Measurements from ENCODE around the gene LIF. TPM values are rescaled to one million over a fixed set of nuclear protein-coding genes. Genes with fewer than 3 reads are reported as not detected.

The LIF gene
- total and polyA plus RNA-seq, 9 donors = 0.35 to 8.3 (median 1.9) TPM

- Histone ChIP-seq H3K4me1 (ENCODE audit: insufficient read depth) (no peaks in the 10 kb centered on the region), H3K27me3 (no peaks in the 10 kb centered on the region), H3K36me3 (no peaks in the 10 kb centered on the region), H3K9me3 (no peaks in the 10 kb centered on the region), H3K27ac (no peak overlapping the region), H3K4me3 (no peak overlapping the region)
- TF ChIP-seq POLR2A (IDR thresholded peaks at IDR 0.05) = no peak
- TF ChIP-seq, protein P1, sequence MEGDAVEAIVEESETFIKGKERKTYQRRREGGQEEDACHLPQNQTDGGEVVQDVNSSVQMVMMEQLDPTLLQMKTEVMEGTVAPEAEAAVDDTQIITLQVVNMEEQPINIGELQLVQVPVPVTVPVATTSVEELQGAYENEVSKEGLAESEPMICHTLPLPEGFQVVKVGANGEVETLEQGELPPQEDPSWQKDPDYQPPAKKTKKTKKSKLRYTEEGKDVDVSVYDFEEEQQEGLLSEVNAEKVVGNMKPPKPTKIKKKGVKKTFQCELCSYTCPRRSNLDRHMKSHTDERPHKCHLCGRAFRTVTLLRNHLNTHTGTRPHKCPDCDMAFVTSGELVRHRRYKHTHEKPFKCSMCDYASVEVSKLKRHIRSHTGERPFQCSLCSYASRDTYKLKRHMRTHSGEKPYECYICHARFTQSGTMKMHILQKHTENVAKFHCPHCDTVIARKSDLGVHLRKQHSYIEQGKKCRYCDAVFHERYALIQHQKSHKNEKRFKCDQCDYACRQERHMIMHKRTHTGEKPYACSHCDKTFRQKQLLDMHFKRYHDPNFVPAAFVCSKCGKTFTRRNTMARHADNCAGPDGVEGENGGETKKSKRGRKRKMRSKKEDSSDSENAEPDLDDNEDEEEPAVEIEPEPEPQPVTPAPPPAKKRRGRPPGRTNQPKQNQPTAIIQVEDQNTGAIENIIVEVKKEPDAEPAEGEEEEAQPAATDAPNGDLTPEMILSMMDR (IDR thresholded peaks at IDR 0.05) = no peak
- no peak for TF ChIP-seq EP300 (IDR thresholded peaks at IDR 0.05)
- WGBS, 3 donors = 79 to 82% (median 79%) methylated on average over 14 of the region's 14 CpGs
- no peak for DNase-seq
- intact Hi-C loops (cut with DNase I) = loop anchor here in 2 of 4 donors (5.0 to 10.0 kb wide), 2 partner anchors 115 to 217 kb away; no protein-coding TSS in a partner anchor
Measured at GRCh38 chr22:30267382-30268302, 21.1 kb upstream of the LIF start.

GRCh38 chr22:30266445-30267381 lies 20.2 kb upstream of the LIF start, which contains the start of gene OSM:
OSM (minus strand) TSS chr22:30266851; CDS start chr22:30266799, 52 bp downstream.
- H3K4me3 ChIP-seq = no peak within 1 kb of the TSS
- no peaks in the 10 kb centered on the region for H3K4me1 ChIP-seq (ENCODE audit: insufficient read depth)
- H3K9me3 ChIP-seq = no peaks in the 10 kb centered on the region
- H3K27ac ChIP-seq = no peak within 1 kb of the TSS
- DNase-seq = no peak
- WGBS, 3 donors = 76 to 85% (median 80%) methylated on average over 34 to 35 of the region's 35 CpGs
- TF ChIP-seq, protein P1 (IDR thresholded peaks at IDR 0.05) = no peak
- TF ChIP-seq POLR2A (IDR thresholded peaks at IDR 0.05) (no peak), EP300 (IDR thresholded peaks at IDR 0.05) (no peak)
- H3K36me3 ChIP-seq = no peaks in the 10 kb centered on the region
- intact Hi-C loops (cut with DNase I) = loop anchor here in 2 of 4 donors (5.0 to 10.0 kb wide), 2 partner anchors 116 to 218 kb away; no protein-coding TSS in a partner anchor
- no peaks in the 10 kb centered on the region for H3K27me3 ChIP-seq

DNA sequence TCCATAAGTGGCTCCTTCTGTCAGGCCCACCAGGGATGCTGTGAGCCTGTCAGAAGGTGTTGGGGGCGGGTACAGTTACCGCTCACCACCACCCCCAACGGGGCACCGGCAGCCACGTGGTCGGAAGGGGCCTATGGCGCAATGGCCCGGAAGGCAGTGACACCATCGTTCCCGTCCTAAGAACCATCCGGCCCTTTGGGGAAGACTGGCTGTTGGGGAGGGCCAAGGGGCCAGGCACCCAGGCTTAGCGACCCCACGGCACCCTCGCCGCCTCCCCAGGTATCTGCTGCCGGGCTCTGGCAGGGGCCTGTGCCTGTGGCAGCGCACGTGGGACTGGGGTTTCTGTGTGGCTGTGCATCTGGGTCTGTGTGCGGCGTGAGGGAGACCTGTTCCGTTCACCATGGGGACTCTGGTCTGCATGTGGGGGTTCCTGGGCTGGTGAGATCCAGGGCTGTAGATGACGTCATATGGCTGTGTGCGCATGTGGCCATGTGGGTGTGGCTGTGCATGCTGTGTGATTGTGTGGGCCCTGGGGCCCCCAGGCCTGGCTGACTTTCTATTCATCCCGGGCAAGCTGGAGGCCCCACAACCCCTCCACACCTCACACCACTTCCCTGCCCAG lies 19.4 kb upstream of the LIF start:
- WGBS, 3 donors = 70 to 76% (median 75%) methylated on average over 24 of the region's 24 CpGs
- no peaks in the 10 kb centered on the region for H3K4me1 ChIP-seq (ENCODE audit: insufficient read depth)
- H3K27ac ChIP-seq = no peak overlapping the region
- H3K36me3 ChIP-seq = no peaks in the 10 kb centered on the region
- no peaks in the 10 kb centered on the region for H3K27me3 ChIP-seq
- no peak overlapping the region for H3K4me3 ChIP-seq
- DNase-seq = no peak
- no peaks in the 10 kb centered on the region for H3K9me3 ChIP-seq
- TF ChIP-seq POLR2A (IDR thresholded peaks at IDR 0.05) (no peak), EP300 (IDR thresholded peaks at IDR 0.05) (no peak)
- TF ChIP-seq, protein P1 (IDR thresholded peaks at IDR 0.05) = no peak
- intact Hi-C loops (cut with DNase I) = loop anchor here in 3 of 4 donors (2.0 to 10.0 kb wide), 3 partner anchors 116 to 221 kb away; no protein-coding TSS in a partner anchor
